ENCODE data around the gene CLTB.
A peak's percentile ranks its signal among the peaks of the same experiment; 100 is the strongest.
"Not testable (repeated sequence)": the region's sequence is repeated elsewhere in the genome, so short reads cannot be mapped to it uniquely, and the experiment has no call there.

CLTB gene

DNA sequence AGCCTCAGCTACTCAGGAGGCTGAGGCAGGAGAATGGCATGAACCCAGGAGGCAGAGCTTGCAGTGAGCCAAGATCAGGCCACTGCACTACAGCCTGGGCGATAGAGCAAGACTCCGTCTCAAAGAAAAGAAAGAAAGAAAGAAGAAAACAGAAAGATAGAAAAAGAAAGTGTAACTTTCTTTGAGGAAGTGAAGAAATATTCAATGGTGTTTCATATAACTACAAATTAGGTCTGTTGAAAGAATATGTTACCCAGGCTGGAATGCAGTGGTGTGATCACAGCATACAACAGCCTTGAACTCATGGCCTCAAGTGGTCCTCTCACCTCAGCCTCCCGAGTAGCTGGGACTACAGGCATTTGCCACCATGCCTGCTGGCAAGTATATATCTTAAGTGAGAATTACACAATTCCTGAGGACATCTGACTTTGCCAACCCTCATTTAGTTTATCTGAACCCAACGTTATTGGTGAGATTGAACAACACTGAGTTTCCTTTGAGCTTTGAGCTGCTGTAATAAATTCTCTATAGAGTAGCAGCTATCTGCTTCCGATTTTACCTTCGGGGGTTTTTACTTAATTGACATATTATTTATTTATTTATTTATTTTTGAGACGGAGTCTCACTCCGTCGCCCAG, 29.8 kb upstream of the CLTB start:
- no peaks in the 10 kb centered on the region for H3K27me3 ChIP-seq (ENCODE audit: control insufficient read depth, insufficient read depth, low read length)
- H3K9me3 ChIP-seq (ENCODE audit: control insufficient read depth, insufficient read depth, low read length) = no peaks in the 10 kb centered on the region
- H3K9ac ChIP-seq (ENCODE audit: low read depth, low read length) = no peak overlapping the region
- no peaks in the 10 kb centered on the region for H3K36me3 ChIP-seq (ENCODE audit: control insufficient read depth, insufficient read depth, low read length)
- no peak overlapping the region for H3K27ac ChIP-seq (ENCODE audit: low read depth, low read length)
- peaks cover 9% of the 10 kb centered on the region for H3K4me1 ChIP-seq (ENCODE audit: control insufficient read depth, insufficient read depth, low read length)
- H3K4me3 ChIP-seq (ENCODE audit: low read depth, low read length) = no peak overlapping the region

DNA sequence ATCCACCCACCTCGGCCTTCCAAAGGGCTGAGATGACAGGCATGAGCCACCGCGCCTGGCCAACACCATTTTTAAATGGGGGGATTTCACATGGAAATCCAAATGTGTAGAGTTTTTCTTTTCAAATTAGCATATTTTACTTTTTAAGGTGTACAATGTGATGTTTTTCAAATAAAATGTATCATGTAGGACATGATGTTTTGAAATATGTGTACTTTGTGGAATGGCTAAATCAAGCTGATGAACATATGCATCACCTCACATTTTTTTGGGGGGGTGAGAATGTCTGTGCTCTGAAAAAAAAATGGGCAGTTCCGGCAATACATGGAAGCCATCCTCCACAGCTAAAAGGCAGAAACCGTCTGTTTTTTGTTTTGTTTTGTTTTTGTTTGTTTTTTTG, 28.4 kb upstream of the CLTB start:
- Histone ChIP-seq H3K36me3 (ENCODE audit: control insufficient read depth, insufficient read depth, low read length) (no peaks in the 10 kb centered on the region), H3K4me3 (ENCODE audit: low read depth, low read length) (no peak overlapping the region), H3K9ac (ENCODE audit: low read depth, low read length) (no peak overlapping the region), H3K27me3 (ENCODE audit: control insufficient read depth, insufficient read depth, low read length) (no peaks in the 10 kb centered on the region), H3K9me3 (ENCODE audit: control insufficient read depth, insufficient read depth, low read length) (no peaks in the 10 kb centered on the region), H3K4me1 (ENCODE audit: control insufficient read depth, insufficient read depth, low read length) (peaks cover 9% of the 10 kb centered on the region), H3K27ac (ENCODE audit: low read depth, low read length) (no peak overlapping the region)

DNA sequence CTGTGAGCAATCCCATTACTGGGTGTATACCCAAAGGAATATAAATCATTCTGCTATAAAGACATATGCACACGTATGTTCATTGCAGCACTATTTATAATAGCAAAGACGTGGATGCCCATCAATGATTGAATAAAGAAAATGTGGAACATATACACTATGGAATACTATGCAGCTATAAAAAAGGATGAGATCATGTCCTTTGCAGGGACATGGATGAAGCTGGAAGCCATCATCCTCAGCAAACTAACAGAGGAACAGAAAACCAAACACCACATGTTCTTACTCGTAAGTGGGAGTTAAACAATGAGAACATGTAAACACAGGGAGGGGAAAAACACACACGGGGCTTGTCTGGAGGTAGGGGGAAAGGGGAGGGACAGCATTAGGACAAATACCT, 26.6 kb upstream of the CLTB start:
- not testable (repeated sequence) for H3K36me3 ChIP-seq (ENCODE audit: control insufficient read depth, insufficient read depth, low read length); H3K27me3 ChIP-seq (ENCODE audit: control insufficient read depth, insufficient read depth, low read length); H3K4me3 ChIP-seq (ENCODE audit: low read depth, low read length); H3K9me3 ChIP-seq (ENCODE audit: control insufficient read depth, insufficient read depth, low read length); H3K27ac ChIP-seq (ENCODE audit: low read depth, low read length); H3K9ac ChIP-seq (ENCODE audit: low read depth, low read length); H3K4me1 ChIP-seq (ENCODE audit: control insufficient read depth, insufficient read depth, low read length)

DNA sequence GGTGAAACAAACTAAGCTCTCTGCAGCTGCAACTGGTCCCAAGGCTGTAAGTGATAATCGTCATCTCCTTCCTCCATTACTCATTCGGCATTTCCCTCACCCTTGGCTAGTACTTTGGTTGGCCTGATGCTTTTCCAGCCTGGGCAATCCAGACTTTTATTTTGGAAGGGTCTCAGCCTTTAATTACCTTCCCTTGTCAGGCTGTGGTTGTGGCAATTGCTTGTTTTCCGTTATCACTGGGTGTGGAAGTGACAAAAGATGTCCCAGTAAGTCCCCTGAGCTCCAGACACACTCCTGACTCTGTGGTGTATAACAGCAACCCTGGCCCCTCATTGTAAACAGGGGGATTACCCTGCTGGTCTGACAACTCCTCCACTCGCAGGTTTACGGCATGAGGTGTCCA, 25.6 kb upstream of the CLTB start:
- Histone ChIP-seq H3K4me3 (ENCODE audit: low read depth, low read length) (0 out of 2 replicates have a peak overlapping the region, but pooled peaks have one; percentile 19), H3K27me3 (ENCODE audit: control insufficient read depth, insufficient read depth, low read length) (no peaks in the 10 kb centered on the region), H3K4me1 (ENCODE audit: control insufficient read depth, insufficient read depth, low read length) (peaks cover 9% of the 10 kb centered on the region), H3K36me3 (ENCODE audit: control insufficient read depth, insufficient read depth, low read length) (no peaks in the 10 kb centered on the region), H3K27ac (ENCODE audit: low read depth, low read length) (no peak overlapping the region), H3K9me3 (ENCODE audit: control insufficient read depth, insufficient read depth, low read length) (no peaks in the 10 kb centered on the region), H3K9ac (ENCODE audit: low read depth, low read length) (no peak overlapping the region)

DNA sequence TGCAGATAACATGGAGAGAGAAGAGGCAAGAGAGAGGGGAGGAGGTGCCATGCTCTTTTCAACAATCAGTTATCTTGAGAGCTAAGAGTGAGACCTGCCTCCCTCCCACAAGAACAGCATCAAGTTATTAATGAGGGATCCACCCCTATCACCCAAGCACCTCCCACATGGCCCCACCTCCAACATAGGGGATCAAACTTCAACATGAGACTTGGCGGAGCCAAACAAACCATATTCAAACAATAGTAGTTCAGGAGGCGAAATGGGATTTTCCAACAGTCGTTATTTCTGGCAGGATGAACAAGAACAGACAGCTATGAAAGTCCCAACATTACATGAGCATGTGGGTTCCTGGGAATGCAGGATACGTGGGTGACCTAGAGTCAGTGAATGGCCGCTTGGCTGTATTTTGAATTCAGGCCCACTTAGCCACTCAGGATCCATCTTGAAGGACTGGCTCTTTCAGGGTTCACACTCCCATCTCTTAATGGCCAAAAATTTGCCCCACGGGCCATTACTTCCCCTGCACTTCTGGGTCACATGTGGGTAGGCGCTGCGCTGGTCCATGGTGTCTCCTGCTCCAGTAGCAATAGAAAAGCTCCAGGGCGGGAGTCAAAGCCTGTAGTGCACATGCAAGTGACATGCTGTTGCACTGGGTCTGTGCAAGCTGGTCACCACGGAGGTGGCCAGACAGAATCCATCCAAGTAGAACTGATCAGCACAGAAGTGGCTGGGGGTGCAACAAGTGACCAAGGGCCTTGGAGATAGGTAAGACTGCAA, 24.8 kb upstream of the CLTB start:
- Histone ChIP-seq H3K27ac (ENCODE audit: low read depth, low read length) (no peak overlapping the region), H3K36me3 (ENCODE audit: control insufficient read depth, insufficient read depth, low read length) (no peaks in the 10 kb centered on the region), H3K4me3 (ENCODE audit: low read depth, low read length) (no peak overlapping the region), H3K27me3 (ENCODE audit: control insufficient read depth, insufficient read depth, low read length) (no peaks in the 10 kb centered on the region), H3K9me3 (ENCODE audit: control insufficient read depth, insufficient read depth, low read length) (no peaks in the 10 kb centered on the region), H3K9ac (ENCODE audit: low read depth, low read length) (no peak overlapping the region), H3K4me1 (ENCODE audit: control insufficient read depth, insufficient read depth, low read length) (peaks cover 9% of the 10 kb centered on the region)

DNA sequence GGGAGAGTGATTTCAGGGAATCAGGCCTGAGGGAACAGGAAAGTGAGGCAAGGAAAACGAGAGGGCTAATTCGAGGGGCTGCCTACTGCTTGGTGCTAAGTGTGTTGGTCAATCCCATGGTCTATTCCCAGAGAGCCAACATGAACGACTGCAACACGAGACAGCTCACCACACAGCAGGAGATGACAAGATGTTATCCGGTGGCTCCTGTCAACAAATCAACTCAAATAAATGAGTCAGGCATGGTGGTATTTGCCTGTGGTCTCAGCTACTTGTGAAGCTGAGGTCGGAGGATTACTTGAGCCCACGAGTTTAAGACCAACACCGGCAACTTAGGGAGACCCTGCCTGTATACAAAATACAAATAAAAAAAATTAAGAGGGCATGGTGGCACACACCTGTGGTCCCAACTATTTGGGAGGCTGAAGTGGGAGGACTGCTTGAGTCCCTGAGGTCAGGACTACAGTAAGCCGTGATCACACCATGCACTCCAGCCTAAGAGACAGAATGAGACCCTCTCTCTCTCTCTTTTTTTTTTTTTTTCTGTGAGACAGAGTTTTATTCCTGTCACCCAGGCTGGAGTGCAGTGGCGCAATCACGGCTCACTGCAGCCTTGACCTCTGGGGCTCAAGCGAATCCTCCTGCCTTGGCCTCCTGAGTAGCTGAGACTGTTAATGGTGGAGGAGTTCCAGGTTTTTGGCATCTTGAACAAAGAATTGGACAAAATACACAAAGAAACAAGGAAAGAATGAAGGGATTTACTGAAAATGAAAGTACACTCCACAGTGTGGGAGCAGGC, 22.8 kb upstream of the CLTB start:
- H3K27me3 ChIP-seq (ENCODE audit: control insufficient read depth, insufficient read depth, low read length) = no peaks in the 10 kb centered on the region
- no peak overlapping the region for H3K27ac ChIP-seq (ENCODE audit: low read depth, low read length)
- peaks cover 9% of the 10 kb centered on the region for H3K4me1 ChIP-seq (ENCODE audit: control insufficient read depth, insufficient read depth, low read length)
- no peaks in the 10 kb centered on the region for H3K36me3 ChIP-seq (ENCODE audit: control insufficient read depth, insufficient read depth, low read length)
- H3K9ac ChIP-seq (ENCODE audit: low read depth, low read length) = no peak overlapping the region
- no peak overlapping the region for H3K4me3 ChIP-seq (ENCODE audit: low read depth, low read length)
- no peaks in the 10 kb centered on the region for H3K9me3 ChIP-seq (ENCODE audit: control insufficient read depth, insufficient read depth, low read length)

DNA sequence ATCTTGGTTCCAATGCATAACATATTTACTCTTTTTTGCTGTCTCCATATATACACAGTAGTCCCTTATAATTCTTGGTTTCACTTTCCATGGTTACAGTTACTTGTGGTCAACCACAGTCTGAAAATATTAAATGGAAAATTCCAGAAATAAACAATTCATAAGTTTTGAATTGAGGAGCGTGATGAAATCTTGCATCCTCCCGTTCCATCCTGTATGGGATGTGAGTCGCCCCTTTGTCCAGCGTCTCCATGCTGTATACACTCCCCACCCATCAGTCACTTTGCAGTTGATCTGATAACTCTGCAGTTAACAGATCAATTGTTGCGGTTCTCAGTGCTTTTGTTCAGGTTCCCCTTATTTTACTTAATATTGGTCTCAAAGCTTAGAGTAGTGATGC, 20.3 kb upstream of the CLTB start:
- H3K4me3 ChIP-seq (ENCODE audit: low read depth, low read length) = no peak overlapping the region
- H3K27me3 ChIP-seq (ENCODE audit: control insufficient read depth, insufficient read depth, low read length) = no peaks in the 10 kb centered on the region
- no peak overlapping the region for H3K9ac ChIP-seq (ENCODE audit: low read depth, low read length)
- peaks cover 1% of the 10 kb centered on the region; the same call in 1 of the 2 replicates for H3K4me1 ChIP-seq (ENCODE audit: control insufficient read depth, insufficient read depth, low read length)
- H3K9me3 ChIP-seq (ENCODE audit: control insufficient read depth, insufficient read depth, low read length) = 0 out of 2 replicates have a peak, but pooled peaks cover 3% of the 10 kb centered on the region
- no peak overlapping the region for H3K27ac ChIP-seq (ENCODE audit: low read depth, low read length)
- H3K36me3 ChIP-seq (ENCODE audit: control insufficient read depth, insufficient read depth, low read length) = no peaks in the 10 kb centered on the region

DNA sequence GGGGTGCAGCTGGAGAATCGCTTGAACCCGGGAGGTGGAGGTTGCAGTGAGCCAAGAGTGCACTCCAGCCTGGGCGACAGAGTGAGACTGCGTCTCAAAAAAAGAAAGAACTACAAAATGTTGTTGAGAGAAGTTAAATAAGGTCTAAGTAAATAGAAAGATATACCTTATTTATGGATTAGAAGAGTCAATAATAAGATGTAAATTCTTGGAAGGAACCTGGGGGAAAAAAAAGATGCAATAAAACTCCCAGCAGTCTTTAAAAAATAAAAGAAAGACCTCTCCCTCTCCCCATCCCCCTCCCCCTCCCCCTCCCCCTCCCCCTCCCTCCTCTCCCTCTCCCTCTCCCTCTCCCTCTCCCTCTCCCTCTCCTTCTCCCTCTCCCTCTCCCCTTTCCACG, 16.4 kb upstream of the CLTB start:
- no peaks in the 10 kb centered on the region for H3K36me3 ChIP-seq (ENCODE audit: control insufficient read depth, insufficient read depth, low read length)
- no peak overlapping the region for H3K4me3 ChIP-seq (ENCODE audit: low read depth, low read length)
- H3K27ac ChIP-seq (ENCODE audit: low read depth, low read length) = no peak overlapping the region
- no peaks in the 10 kb centered on the region for H3K27me3 ChIP-seq (ENCODE audit: control insufficient read depth, insufficient read depth, low read length)
- 0 out of 2 replicates have a peak, but pooled peaks cover 3% of the 10 kb centered on the region for H3K9me3 ChIP-seq (ENCODE audit: control insufficient read depth, insufficient read depth, low read length)
- no peak overlapping the region for H3K9ac ChIP-seq (ENCODE audit: low read depth, low read length)
- H3K4me1 ChIP-seq (ENCODE audit: control insufficient read depth, insufficient read depth, low read length) = no peaks in the 10 kb centered on the region

DNA sequence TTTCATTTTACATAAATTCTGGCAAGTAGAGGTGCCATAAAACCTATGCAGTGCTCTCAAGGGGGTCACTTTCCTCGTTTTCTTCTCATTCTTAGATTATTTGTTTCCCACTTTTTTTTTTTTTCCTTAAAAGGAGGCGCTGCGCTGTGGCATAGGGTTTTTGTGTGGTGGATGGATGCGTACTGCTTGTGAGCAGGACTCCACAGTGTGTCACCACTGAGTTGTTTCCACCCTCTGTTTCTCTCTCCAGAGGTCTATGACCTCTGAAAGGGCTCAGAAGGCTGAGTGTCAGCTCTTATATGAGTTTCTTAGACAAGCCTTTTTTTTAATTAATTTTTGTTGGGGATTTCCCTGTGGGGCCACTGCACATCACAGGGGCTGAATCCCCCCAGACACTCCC, 13.6 kb upstream of the CLTB start:
- no peaks in the 10 kb centered on the region for H3K27me3 ChIP-seq (ENCODE audit: control insufficient read depth, insufficient read depth, low read length)
- H3K9ac ChIP-seq (ENCODE audit: low read depth, low read length) = no peak overlapping the region
- H3K27ac ChIP-seq (ENCODE audit: low read depth, low read length) = no peak overlapping the region
- no peaks in the 10 kb centered on the region for H3K4me1 ChIP-seq (ENCODE audit: control insufficient read depth, insufficient read depth, low read length)
- no peaks in the 10 kb centered on the region for H3K36me3 ChIP-seq (ENCODE audit: control insufficient read depth, insufficient read depth, low read length)
- H3K4me3 ChIP-seq (ENCODE audit: low read depth, low read length) = no peak overlapping the region
- peaks cover 6% of the 10 kb centered on the region for H3K9me3 ChIP-seq (ENCODE audit: control insufficient read depth, insufficient read depth, low read length)

DNA sequence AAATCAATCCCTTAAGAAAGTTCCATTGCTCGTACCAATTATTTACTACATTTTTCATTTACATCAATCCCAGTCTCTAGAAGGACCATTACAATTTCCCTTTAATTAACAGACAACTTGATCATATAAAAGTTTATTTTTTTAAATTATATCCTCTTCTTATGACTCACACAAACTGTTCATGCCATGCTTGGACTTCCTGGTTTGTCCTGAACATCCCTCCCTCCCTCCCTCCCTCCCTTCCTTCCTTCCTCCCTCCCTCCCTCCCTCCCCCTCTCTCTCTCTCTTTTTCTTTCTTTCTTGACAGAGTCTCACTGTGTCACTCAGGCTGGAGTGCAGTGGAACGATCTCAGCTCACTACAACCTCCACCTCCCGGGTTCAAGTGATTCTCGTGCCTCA, 11.6 kb upstream of the CLTB start:
- Histone ChIP-seq H3K27me3 (ENCODE audit: control insufficient read depth, insufficient read depth, low read length) (no peaks in the 10 kb centered on the region), H3K4me3 (ENCODE audit: low read depth, low read length) (no peak overlapping the region), H3K9ac (ENCODE audit: low read depth, low read length) (no peak overlapping the region), H3K9me3 (ENCODE audit: control insufficient read depth, insufficient read depth, low read length) (peaks cover 6% of the 10 kb centered on the region), H3K4me1 (ENCODE audit: control insufficient read depth, insufficient read depth, low read length) (no peaks in the 10 kb centered on the region), H3K27ac (ENCODE audit: low read depth, low read length) (no peak overlapping the region), H3K36me3 (ENCODE audit: control insufficient read depth, insufficient read depth, low read length) (no peaks in the 10 kb centered on the region)

DNA sequence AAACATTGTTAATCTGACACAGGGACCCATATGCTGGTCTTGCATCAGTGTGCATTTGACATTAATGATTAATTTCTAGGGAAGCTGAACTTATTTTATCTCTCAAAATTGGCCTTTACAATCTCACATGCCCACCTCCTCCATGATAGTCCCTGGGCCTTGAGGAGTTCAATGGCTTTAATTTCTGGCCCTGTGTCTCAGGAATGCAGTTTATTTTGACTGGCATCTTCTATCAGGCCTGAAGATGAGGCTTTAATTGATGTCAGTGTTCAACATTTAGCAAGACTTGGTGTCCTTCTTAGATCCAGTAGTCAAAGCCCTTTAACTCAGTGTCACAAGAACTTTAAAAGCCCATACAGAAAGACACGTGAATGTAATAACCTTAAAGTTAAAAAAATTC, 10.5 kb upstream of the CLTB start:
- Histone ChIP-seq H3K27me3 (ENCODE audit: control insufficient read depth, insufficient read depth, low read length) (no peaks in the 10 kb centered on the region), H3K27ac (ENCODE audit: low read depth, low read length) (no peak overlapping the region), H3K9ac (ENCODE audit: low read depth, low read length) (no peak overlapping the region), H3K36me3 (ENCODE audit: control insufficient read depth, insufficient read depth, low read length) (no peaks in the 10 kb centered on the region), H3K4me3 (ENCODE audit: low read depth, low read length) (no peak overlapping the region), H3K9me3 (ENCODE audit: control insufficient read depth, insufficient read depth, low read length) (peaks cover 9% of the 10 kb centered on the region), H3K4me1 (ENCODE audit: control insufficient read depth, insufficient read depth, low read length) (no peaks in the 10 kb centered on the region)

All from HUES48 (cell line).